GM18508 (cell line): ENCODE data around the gene MYLK.
"Not testable (repeated sequence)": the region's sequence is repeated elsewhere in the genome, so short reads cannot be mapped to it uniquely, and the experiment has no call there.

Experiments
- ATAC-seq: cut with Tn5 transposase; IDR thresholded peaks from one replicate; pipeline ENCODE4 v1.9.1; 2021; ENCODE audit warnings: moderate number of reproducible peaks; ENCODE audit not compliant: insufficient read depth, unreplicated experiment

Gene MYLK

DNA sequence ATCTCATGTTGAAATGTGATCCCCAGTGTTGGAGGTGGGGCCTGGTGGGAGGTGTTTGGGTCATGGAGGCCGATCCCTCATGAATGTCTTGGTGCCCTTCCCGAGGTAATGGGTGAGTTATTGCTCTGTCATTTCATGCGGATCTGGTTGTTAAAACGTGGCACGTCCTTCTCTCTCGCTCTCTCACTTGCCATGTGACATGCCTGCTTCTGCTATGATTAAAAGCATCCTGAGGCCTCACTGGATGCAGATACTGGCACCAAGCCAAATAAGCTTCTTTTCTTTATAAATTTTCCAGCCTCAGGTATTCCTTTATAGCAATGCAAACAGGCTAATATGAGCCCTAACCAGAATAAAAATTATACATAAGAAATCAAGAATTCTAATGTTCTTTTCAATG is 267.5 kb downstream of the MYLK start:
- ATAC-seq: no peak

DNA sequence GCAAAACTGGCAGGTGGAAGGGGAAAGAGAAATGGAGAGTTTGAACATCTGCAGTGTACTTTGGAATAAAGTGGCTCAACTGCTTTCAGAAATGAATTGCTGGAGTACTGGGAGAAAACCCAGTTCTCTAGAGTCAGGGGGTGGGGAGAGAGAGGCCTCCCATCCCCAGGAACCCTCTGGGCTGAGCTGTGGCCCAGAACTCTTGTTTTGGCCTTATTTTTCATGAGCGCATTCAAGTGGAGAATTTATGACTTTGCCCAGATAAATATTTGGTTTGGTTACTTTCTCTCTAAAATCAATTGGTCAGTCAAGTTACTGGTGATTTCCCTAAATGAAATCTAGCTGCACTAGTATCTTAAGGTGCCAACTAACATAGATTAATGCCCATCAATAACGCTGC is 270.6 kb downstream of the MYLK start:
- ATAC-seq: no peak

DNA sequence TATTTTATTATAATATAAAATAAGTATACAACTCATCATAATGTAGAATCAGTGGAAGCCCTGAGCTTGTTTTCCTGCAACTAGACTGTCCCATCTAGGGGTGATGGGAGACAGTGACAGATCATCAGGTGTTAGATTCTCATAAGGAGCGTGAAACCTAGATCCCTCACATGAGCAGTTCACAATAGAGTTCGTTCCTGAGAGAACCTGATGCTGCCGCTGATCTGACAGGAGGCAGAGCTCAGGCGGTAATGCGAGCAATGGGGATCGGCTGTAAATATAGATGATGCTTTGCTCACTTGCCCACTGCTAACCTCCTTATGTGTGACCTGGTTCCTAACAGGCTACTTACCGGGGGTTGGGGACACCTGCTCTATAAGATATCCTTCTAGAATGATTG is 272.5 kb downstream of the MYLK start:
- ATAC-seq: not testable (repeated sequence)

DNA sequence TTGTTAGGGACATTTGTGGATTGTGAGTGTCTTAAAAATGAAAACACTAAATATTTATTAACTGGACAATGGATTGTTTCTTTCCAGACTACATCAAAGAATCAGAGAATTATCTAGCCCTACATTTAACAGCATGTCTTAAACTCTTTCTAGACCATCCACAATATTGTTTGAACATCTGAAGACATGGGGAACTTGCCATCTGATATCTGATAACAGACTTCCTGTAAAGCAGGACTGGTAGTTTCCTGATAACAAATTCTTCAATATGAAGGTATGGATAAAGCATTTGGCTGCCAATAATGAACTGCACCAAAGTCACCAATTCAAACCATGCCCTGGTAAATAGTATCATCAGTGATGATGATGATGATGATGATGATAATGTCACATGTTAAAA is 273.1 kb downstream of the MYLK start:
- no peak for ATAC-seq

DNA sequence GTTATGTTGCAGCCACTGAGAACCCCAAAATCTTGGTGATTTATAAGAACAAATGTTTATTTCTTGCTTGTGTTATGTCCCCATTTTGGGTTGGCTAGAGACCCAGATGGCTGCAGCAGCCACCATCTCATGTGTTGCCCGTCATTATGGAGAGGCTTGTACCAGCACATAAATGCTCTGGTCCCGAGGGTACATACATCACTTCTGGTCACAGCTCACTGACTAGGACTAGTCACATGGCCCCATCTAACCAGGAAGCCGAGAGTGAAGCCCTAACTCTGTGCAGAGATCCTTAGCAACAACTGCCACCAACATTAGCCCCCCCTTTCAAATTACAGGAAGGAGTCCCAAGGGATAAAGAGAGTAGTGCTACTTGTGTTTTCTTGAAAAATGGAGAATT is 273.8 kb downstream of the MYLK start:
- ATAC-seq: no peak

DNA sequence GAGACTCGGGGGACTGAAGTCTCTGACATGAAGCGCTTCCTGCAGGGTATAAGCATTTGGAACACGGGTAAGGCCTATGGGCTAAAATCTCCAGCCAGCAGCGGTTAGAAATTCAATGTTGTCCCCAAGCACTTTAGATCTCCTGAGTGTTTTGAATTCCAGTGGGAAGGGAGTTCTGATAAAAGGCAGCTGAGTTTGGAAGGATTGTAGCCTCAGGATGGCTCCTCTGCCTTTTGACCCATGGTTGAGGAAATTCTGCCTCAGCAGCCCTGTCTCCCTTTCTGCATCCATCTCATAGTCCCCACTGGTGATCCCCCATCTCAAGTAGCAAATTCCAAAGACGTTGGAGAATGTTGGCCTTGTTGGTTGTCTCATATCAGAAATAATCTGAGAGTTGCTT is 275.1 kb downstream of the MYLK start:
- ATAC-seq: no peak

DNA sequence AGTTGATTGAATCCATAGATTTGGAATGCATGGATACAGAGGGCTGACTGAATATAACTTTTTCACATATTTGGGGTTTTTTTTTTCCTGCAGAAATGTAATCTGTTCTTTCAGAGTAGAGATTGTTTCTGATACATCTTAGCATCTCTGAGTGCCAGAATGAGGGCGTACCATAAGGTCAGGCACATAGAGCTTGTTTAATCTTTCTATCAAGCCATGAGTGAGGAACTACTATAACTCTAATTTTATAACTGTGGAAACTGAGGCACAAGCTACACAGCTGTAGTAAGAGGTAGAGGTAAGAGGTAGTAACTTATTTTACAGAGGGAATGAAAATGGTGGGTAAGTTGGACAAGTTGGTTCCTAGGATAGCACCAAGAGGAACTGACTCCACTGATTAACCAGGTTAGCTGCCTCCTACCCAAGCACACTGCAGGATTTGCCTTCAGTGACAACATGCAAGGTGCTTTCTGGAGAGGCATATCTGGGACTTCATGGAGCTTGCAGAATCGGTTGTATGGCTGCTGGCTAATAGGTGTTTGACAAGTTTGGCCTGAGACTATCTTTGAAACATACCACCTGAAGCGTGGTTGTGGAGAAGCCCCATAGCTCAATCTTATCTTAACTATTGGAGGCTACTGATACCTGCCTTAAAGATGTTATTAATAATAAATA is 275.7 kb downstream of the MYLK start:
- no peak for ATAC-seq

DNA sequence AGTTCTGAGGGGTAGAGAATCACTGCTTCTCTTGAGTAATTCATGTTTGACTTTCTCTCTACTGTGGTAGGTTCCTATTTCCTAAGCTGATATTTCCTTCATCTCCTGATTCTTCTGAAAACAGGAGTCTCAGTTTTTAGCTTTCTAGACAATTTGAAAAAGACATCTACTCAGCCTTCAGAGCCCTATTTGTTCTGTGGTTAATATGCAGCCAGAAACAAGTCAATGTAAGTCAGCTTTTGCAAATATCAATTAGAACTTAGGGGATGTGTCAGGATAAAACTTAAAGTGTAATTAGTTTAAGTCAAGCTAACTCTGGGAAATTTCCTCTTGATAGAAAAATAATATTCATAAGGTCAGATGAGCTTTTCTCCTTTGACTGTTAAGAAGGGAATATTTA is 277.6 kb downstream of the MYLK start:
- no peak for ATAC-seq

DNA sequence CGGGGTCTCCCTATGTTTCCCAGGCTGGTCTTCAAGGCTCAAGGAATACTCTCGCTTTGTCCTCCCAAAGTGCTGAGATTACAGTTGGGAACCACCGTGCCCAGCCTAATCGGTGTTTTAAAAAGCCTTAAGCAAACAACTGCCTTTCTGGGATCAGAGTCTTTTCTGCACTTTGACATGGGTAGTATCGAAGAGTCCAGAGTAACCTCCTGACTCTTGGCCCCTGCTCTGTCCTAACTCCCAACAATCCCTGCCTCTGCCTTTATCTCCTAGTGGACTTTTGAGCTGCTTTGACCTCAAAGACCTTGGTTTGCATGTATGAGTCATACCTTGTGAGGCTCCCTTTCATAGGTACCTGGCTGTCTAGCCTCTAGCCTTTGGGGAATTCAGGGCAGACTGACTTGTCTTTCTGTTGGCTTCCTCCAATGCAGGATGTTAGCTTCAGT is 278.3 kb downstream of the MYLK start:
- ATAC-seq: peak; percentile 66

DNA sequence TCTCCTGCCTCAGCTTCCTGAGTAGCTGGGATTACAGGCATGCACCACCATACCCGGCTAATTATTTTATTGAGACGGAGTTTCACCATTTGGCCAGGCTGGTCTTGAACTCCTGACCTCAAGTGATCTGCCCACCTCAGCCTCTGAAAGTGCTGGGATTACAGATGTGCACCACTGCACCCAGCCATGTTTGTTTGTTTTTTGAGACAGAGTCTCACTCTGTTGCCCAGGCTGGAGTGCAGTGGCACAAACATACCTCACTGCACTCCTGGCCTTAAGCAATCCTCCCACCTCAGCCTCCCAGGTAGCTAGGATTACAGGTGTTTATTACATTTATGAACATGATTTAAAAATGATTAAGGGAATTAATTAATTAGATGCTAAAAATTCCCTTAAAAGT is 281.0 kb downstream of the MYLK start:
- ATAC-seq: not testable (repeated sequence)

DNA sequence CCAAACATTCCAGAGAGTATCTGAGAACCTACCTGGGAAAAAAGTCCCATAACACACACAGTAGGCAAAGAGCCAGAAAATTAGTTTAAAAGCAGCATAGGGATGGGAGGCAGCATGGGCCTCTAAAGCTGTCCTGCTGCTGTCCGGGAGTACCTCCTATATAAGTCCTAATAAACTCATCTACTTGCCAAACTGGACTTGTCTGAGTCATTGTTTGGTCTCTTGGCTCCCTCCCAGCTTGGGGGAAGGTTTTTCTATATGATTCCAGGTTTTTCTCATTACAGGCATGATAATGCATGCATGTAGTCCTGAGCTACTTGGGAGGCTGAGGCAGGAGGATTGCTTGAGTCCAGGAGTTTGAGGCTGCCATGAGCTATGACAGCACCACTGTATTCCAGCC is 281.8 kb downstream of the MYLK start:
- no peak for ATAC-seq

DNA sequence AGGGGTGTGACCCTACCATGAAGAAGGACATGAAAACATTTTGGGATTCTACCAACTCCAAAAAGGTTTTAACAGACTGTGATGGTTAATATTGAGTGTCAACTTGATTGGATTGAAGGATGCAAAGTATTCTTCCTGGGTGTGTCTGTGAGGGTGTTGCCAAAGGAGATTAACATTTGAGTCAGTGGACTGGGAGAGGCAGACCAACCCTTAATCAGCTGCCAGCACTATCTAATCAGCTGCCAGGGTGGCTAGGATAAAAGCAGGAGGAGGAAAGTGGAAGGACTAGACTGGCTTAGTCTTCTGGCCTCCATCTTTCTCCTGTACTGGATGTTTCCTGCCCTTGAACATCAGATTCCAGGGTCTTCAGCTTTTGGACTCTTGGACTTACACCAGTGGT is 283.3 kb downstream of the MYLK start:
- ATAC-seq: not testable (repeated sequence)

DNA sequence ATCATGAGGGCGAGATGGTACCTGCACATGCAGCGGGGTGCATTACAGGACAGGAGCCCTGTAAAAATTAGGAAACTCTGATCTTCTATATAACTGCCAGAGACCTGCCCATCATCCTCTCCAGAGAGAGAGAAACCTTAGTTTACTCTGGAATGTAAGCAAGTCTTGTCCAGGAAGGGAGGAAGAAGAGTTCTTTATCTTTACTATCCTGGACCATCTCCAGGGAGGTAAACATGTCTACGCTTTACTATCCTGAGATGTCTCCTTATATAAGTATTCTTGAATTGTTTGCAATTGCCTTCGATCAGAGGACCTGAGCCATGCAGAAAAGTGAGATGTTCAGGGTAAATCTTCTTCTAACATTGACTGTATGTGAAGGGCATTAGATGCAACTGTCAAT is 286.6 kb downstream of the MYLK start:
- no peak for ATAC-seq

DNA sequence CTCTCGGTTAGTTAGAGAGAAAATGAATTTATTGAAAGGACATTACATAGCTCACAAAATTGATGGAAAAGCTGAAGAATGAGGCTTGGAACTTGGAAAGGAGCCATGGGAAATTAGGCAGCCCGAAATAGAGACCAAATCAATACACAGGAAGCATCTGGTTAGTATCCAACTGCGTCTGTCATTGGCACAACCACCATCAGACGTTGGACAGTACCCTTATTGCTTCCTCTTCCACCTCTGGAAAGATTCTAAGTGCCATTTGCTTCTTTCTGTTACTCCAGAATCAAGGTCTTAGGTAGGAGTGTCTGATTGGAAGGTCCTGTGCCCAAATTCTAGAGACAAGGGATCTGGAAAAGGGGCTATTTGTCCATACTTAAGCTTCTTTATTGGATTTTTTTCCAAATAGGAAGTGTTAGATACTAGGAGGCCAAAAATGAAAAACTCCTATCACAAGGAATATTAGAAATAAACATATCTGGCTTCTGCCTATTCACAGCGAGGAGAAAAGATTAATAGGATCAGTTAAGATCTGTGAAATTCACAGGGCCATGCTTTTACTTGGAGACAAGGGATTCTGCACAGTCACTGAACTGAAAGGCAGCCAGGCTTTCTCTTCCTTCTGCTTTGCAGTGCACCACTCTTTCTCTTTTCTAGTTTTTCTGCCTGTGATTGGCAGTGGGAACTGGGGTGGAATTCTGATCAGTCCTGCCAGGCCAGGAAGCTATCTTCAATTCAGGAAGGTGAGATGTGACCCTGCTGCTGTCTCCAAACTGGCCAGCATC is 288.5 kb downstream of the MYLK start:
- ATAC-seq: no peak

DNA sequence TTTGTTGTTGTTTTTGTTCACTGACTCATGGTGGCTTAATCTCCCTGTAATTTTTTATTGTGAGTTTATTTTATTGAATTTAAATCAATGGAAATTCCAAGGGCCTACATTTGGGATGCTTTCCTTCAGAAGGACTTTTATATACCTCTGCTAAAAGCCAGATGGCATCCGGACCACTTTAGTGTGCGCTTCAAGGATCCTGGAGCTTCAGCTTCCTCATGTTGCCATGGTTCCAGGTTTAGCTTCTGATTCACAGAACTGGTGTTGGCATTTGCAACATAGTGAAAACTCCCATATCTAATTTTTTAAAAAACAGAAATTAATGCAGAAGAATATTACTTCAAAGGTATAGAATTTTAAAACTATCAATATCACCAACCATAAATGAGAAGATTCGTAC is 290.8 kb downstream of the MYLK start:
- no peak for ATAC-seq

DNA sequence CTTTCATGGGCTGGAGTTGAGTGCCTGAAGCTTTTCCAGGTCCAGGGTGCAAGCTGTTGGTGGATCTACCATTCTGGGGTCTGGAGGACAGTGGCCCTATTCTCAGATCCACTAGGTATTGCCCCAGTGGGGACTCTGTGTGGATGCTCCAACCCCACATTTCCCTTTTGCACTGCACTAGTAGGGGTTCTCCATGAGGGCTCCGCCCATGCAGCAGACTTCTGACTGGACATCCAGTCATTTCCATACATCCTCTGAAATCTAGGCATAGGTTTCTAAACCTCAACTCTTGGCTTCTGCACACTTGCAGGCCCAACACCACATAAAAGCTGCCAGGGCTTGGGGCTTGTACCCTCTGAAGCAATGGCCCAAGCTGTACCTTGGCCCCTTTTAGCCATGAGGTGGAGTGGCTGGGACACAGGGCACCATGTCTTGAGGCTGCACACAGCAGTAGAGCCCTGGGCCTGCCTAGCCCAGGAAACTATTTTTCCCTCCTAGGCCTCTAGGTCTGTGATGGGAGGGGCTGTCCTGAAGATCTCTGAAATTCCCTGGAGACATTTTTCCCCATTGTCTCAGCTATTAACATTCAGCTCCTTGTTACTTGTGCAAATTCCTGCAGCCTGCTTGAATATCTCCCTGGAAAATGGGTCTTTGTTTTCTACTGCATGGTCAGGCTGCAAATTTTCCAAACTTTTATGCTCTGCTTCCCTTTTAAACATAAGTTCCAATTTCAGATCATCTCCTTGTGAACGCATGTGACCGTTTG is 293.3 kb downstream of the MYLK start:
- no peak for ATAC-seq

DNA sequence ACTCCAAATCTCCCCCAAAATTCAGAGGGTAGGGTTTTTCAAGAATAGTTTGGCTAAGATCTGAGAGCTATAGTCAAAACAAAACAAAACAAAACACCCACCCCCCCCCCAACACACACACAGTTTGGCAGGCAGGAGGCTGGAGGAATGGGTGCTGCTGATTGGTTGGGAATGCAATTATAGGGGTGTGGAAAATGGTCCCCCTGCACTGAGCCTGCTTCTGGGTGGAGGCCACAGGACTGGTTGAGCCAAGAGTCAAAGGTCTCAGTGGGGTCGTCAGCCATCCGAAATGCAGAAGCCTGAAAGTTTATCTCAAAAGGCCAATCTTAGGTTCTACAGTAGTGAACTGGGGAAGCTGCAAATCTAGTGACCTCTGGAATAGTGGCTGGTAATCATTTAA is 296.7 kb downstream of the MYLK start:
- ATAC-seq: no peak

DNA sequence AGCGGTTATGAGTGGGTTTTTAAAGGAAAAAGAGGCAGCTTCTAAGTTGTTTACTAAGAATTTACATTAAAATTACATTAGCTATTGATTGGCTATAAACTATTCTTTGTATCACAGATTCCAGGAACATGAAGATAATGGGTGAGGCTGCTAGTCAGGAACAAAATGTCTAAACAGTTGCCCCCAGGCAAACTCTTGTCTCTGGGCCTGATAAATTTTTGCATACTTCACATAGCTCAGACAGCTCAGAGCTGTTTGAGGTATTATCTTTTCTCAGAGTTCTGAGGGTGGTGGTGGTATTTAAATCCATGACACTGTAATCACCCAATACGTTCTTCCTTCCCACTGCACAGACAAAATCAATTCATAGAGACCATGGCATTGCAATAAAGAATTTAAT is 297.2 kb downstream of the MYLK start:
- ATAC-seq: no peak

DNA sequence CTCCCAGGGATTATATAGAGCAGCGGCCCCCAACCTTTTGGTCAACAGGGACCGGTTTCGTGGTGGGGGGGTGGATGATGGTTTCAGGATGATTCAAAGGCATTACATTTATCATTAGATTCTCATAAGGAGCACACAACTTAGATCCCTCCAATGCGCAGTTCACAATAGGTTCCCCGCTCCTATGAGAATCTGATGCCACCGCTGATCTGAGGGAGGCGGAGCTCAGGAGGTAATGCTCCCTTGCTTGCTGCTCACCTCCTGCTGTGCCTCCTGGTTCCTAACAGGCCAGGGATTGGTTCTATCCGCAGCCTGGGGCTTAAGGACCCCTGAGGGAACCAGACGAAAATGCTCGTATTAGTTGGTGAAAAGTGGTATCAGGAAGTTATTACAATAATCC is 298.0 kb downstream of the MYLK start:
- ATAC-seq: no peak

DNA sequence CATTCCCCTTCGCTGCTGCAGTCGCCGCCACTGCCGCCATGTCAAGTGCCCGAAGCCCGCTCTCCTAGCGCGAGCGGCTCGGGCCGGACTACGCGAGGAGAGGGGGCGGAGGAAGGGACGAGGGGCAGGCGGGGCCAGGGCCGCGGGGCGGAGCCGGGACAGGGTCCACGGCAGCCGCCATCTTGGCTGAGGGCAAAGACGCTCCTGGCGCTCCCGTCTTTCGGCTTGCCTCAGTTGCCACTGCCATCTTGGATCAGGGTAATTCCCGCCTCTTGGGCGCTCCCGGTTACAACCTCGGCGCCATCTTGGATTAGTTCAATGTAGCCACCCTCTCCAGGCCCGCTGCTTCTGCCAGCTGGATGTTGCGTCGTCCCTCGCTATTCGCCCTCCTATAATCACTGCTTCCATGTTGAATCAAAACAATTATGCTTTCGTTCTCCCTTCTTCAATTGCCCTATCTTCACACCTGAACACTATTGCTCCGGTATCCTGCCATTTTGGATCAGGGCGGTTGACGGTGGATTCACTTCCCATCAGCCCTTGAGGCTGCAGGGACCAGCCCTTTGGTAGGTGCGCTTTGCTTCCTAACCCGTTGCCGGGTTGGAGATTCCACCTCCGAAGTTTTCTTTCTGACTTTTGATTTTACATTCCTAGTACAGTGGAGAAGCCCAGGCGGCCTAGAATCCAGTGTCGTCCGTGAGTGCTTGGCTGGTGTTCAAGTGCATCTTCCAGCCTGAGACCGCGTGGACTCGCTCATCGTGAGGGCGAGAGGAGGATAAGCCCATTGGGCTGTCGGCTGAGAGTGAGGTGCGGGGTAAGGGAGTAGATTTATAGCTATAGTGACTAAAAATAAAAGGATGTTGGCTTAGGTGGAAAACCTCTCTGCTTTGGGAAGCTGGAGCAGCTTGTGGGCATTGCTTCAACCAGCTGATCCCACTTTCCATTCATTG is 298.9 kb downstream of the MYLK start, which contains the start of gene HACD2:
TSS of gene HACD2 (minus strand) at position 66 of the 950 bp plus-strand sequence. CDS start at position 40, 26 bp downstream.
- peak; percentile 68 for ATAC-seq
